Activated CD4-positive, alpha-beta T cell treated with anti-CD3 and anti-CD28 coated beads, Interleukin-2, amount 10 ng/mL, durations not matched to agents 7 days and 5 days (primary cell): ENCODE measurements around the gene EID1. TPM values are rescaled to one million over a fixed set of nuclear protein-coding genes. Genes with fewer than 3 reads are reported as not detected.

Experiments used
- CTCF ChIA-PET: fragments of 350-600 bp; sonication (Branson Sonifier 250); formaldehyde crosslinking; loops from one replicate; lab custom pipeline; 2021; ENCODE audit warnings: antibody characterized with exemption; lab: Charles Lee
- POLR2A ChIA-PET: fragments of 350-600 bp; sonication (Branson Sonifier 250); formaldehyde crosslinking; loops from one replicate; lab custom pipeline; 2021; ENCODE audit warnings: antibody characterized with exemption; lab: Charles Lee
- DNase-seq: peaks from one replicate; pipeline ENCODE4 v3.0.0-alpha.2; 2020
- H3K27ac Mint-ChIP-seq: one replicate; pipeline ENCODE4 v1.8.0; 2021; ENCODE audit warnings: mild to moderate bottlenecking, moderate library complexity, mixed read lengths
- H3K27me3 Mint-ChIP-seq: one replicate; pipeline ENCODE4 v1.8.0; 2021; ENCODE audit warnings: mixed read lengths
- H3K36me3 Mint-ChIP-seq: one replicate; pipeline ENCODE4 v1.8.0; 2021; ENCODE audit warnings: low read depth, mixed read lengths
- H3K4me1 Mint-ChIP-seq: one replicate; pipeline ENCODE4 v1.8.0; 2021; ENCODE audit warnings: mixed read lengths
- H3K4me3 Mint-ChIP-seq: one replicate; pipeline ENCODE4 v1.8.0; 2021; ENCODE audit warnings: mild to moderate bottlenecking, moderate library complexity, mixed read lengths
- H3K9me3 Mint-ChIP-seq: one replicate; pipeline ENCODE4 v1.8.0; 2021; ENCODE audit warnings: mixed read lengths
- total RNA-seq, 2 experiments: library from RNA; stranded (reverse); gene quantifications; one replicate each; pipeline ENCODE4 v1.2.3, GENCODE V29; 2021

Gene EID1
- total RNA-seq, 2 experiments from 2014 or later = 83.8 to 84.0 TPM

DNA sequence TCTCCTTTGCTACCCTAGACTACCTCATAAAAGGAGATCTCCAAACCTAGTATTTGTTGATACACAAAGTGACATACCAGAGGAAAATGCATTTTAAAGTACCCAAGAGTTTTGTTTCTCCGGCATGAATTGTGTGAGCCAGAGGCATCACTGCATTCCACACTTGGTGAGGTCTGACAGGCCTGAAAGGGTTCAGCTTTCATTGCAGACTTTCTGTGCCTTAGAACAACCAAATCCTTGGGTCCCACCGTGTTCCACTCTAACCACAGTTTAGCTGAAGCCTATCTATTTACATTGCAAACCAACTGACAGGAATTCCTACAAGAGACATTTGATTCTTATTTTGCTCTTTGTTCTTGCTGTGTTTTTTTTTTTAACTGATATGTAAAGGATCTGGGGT is 21.0 kb upstream of the EID1 start:
- Mint-ChIP-seq H3K27me3 (peaks cover 32% of the 10 kb centered on the region), H3K4me3 (no peak overlapping the region), H3K9me3 (no peaks in the 10 kb centered on the region), H3K36me3 (no peaks in the 10 kb centered on the region), H3K4me1 (peaks cover 9% of the 10 kb centered on the region), H3K27ac (no peak overlapping the region)
- ChIA-PET POLR2A (no interaction called here), CTCF (no interaction called here)
- DNase-seq = no peak

DNA sequence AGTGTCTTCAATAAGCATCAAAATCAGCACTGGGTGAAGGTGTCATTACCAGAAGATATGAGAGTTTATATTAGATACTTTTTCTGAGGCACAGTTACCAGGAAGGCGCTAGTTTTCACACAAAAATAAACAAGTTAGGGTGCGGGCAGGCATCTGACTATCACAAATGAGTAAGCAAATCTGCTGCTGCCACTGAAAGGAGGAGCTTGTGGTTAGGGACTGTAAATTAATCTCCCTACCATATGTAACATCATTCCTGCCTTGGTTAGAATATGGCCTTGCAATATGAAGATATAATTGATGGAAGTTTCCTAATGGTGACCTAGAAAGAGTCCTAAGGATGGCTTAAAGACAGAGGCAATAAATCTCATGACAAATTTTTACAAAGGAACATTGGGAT is 19.5 kb upstream of the EID1 start:
- Mint-ChIP-seq H3K36me3 (no peaks in the 10 kb centered on the region), H3K27me3 (peaks cover 27% of the 10 kb centered on the region), H3K9me3 (no peaks in the 10 kb centered on the region), H3K4me1 (peaks cover 14% of the 10 kb centered on the region), H3K4me3 (no peak overlapping the region), H3K27ac (no peak overlapping the region)
- CTCF ChIA-PET = interaction anchor here (1.1 to 1.2 kb wide), 2 partner anchors 117 to 283 kb away, joined by 3 to 4 read pairs; no protein-coding TSS in a partner anchor
- POLR2A ChIA-PET = no interaction called here
- DNase-seq = no peak

DNA sequence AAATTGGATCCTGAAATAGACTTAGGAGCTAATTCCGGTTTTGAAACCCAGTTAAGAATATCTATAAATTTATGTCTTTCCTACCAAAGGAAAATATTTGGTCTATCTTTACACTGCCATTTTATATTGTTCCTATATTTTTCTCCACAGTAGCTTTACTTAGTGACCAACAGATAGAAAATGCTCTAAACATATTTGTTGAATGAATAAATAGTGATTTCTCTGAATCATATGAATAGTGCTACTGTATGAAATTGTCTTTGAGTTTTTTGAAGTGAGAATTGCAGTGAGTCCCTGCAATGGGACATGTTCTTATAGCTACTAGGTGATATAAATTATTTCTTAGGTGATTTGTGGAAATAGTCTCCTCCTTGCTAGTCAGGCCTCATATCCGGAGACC is 18.5 kb upstream of the EID1 start:
- peaks cover 21% of the 10 kb centered on the region for H3K27me3 Mint-ChIP-seq
- H3K9me3 Mint-ChIP-seq = no peaks in the 10 kb centered on the region
- CTCF ChIA-PET = interaction anchor here (1.1 to 1.2 kb wide), 4 partner anchors 26 to 116 kb away, joined by 3 to 4 read pairs (median 3); partner anchors contain the start of gene SHC4
- POLR2A ChIA-PET = no interaction called here
- H3K4me1 Mint-ChIP-seq = peaks cover 14% of the 10 kb centered on the region
- no peak for DNase-seq
- no peaks in the 10 kb centered on the region for H3K36me3 Mint-ChIP-seq
- no peak overlapping the region for H3K27ac Mint-ChIP-seq
- H3K4me3 Mint-ChIP-seq = no peak overlapping the region

- H3K4me1 Mint-ChIP-seq = peaks cover 14% of the 10 kb centered on the region
- H3K27me3 Mint-ChIP-seq = peaks cover 11% of the 10 kb centered on the region
- POLR2A ChIA-PET = interaction anchor here (1.1 kb wide), 1 partner anchor 114 kb away, joined by 3 read pairs; no protein-coding TSS in a partner anchor
These were observed 16.0 kb upstream of the EID1 start for GRCh38 chr15:48861813-48862431.

GRCh38 chr15:48862705-48863104 is 15.2 kb upstream of the EID1 start:
- no peaks in the 10 kb centered on the region for H3K9me3 Mint-ChIP-seq
- H3K27me3 Mint-ChIP-seq = peaks cover 12% of the 10 kb centered on the region
- H3K4me1 Mint-ChIP-seq = peaks cover 14% of the 10 kb centered on the region
- H3K36me3 Mint-ChIP-seq = no peaks in the 10 kb centered on the region
- no peak overlapping the region for H3K4me3 Mint-ChIP-seq
- ChIA-PET POLR2A (no interaction called here), CTCF (interaction anchor here (0.5 to 2.5 kb wide), 8 partner anchors 8 to 1323 kb away, joined by 4 to 11 read pairs (median 5); partner anchors contain the start of gene SECISBP2L)
- DNase-seq = no peak
- no peak overlapping the region for H3K27ac Mint-ChIP-seq

More at GRCh38 chr15:48861813-48862431, 16.0 kb upstream of the EID1 start:
- CTCF ChIA-PET = interaction anchor here (0.6 to 2.7 kb wide), 22 partner anchors 9 to 1456 kb away, joined by 3 to 27 read pairs (median 4); partner anchors contain the start of genes COPS2, EID1 and SECISBP2L
- no peaks in the 10 kb centered on the region for H3K36me3 Mint-ChIP-seq
- H3K27ac Mint-ChIP-seq = no peak overlapping the region
- H3K9me3 Mint-ChIP-seq = no peaks in the 10 kb centered on the region
- H3K4me3 Mint-ChIP-seq = no peak overlapping the region
- peak; percentile 74 for DNase-seq

DNA sequence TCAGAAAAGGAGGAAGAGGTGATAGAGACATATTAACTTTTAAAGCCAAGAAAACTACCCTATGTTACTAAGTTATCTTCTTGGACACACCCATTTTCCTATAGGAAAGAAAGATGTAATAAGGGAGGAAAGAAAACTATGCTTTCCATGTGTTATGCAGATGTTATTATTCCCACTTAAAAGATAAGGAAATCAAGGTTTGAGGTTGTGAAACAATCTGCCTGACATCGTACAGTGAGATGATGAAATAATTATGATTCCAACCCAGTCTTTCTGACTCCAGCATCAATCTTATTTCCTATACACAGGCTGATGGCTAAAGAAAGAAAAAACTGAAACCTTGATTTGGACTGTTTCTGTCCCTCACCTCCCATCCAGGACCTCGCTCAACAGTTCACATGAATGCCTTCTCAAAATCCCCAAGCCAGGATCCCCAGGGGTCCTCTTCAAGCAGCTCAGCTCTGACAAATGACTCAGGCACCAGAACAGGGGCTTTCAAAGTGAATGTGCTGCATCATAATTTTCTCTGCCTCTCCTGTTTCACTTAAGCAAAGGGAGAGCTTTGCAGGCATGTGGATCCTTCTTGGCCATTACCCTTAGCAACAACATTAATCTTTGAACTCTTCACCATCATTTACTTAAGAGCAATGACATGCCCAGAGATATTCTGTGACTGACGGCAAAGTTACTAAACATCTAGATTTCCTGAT is 12.4 kb upstream of the EID1 start:
- ChIA-PET POLR2A (no interaction called here), CTCF (interaction anchor here (0.8 kb wide), 1 partner anchor 110 kb away, joined by 3 read pairs; no protein-coding TSS in a partner anchor)
- no peaks in the 10 kb centered on the region for H3K9me3 Mint-ChIP-seq
- no peak for DNase-seq
- no peak overlapping the region for H3K27ac Mint-ChIP-seq
- H3K27me3 Mint-ChIP-seq = peaks cover 10% of the 10 kb centered on the region
- H3K4me3 Mint-ChIP-seq = no peak overlapping the region
- H3K36me3 Mint-ChIP-seq = no peaks in the 10 kb centered on the region
- H3K4me1 Mint-ChIP-seq = peaks cover 7% of the 10 kb centered on the region

- no peaks in the 10 kb centered on the region for H3K36me3 Mint-ChIP-seq
These were observed 11.8 kb upstream of the EID1 start for GRCh38 chr15:48866141-48866563.

DNA sequence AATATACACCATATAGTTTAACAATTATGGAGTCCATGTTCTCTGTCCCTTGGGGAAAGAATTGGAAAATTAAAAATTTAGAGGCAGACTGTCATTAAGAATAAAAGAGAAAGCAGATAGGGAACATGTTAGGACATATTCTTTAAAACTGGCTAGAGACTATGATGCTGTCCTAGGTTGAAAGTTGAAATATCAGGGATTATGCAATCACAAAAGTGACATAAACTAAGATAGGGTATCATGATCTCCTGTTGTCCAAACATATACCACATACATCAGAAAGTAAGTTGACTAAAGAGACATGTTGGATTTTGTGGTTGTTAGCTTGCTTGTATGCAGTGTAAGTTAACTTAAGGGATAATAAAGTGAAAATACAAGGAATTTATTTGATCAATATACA is 9.9 kb upstream of the EID1 start:
- DNase-seq = no peak
- Mint-ChIP-seq H3K9me3 (no peaks in the 10 kb centered on the region), H3K27ac (no peak overlapping the region), H3K4me3 (no peak overlapping the region), H3K27me3 (peaks cover 28% of the 10 kb centered on the region), H3K4me1 (no peaks in the 10 kb centered on the region), H3K36me3 (no peaks in the 10 kb centered on the region)
- ChIA-PET POLR2A (no interaction called here), CTCF (no interaction called here)

More at GRCh38 chr15:48866141-48866563, 11.8 kb upstream of the EID1 start:
- Mint-ChIP-seq H3K27ac (no peak overlapping the region), H3K27me3 (peaks cover 12% of the 10 kb centered on the region), H3K9me3 (no peaks in the 10 kb centered on the region), H3K4me1 (peaks cover 7% of the 10 kb centered on the region), H3K4me3 (no peak overlapping the region)
- no peak for DNase-seq
- POLR2A ChIA-PET = no interaction called here
- CTCF ChIA-PET = no interaction called here

- ChIA-PET CTCF (no interaction called here), POLR2A (no interaction called here)
- H3K4me3 Mint-ChIP-seq = no peak overlapping the region
- H3K36me3 Mint-ChIP-seq = no peaks in the 10 kb centered on the region
- H3K9me3 Mint-ChIP-seq = no peaks in the 10 kb centered on the region
- peaks cover 33% of the 10 kb centered on the region for H3K27me3 Mint-ChIP-seq
- H3K27ac Mint-ChIP-seq = no peak overlapping the region
- DNase-seq = no peak
- no peaks in the 10 kb centered on the region for H3K4me1 Mint-ChIP-seq
These were observed 9.4 kb upstream of the EID1 start for GRCh38 chr15:48868536-48868935.

GRCh38 chr15:48869966-48870365 is 8.0 kb upstream of the EID1 start:
- no peak for DNase-seq
- Mint-ChIP-seq H3K27me3 (peaks cover 46% of the 10 kb centered on the region), H3K9me3 (no peaks in the 10 kb centered on the region), H3K4me1 (no peaks in the 10 kb centered on the region), H3K27ac (no peak overlapping the region), H3K4me3 (no peak overlapping the region), H3K36me3 (no peaks in the 10 kb centered on the region)
- POLR2A ChIA-PET = no interaction called here
- CTCF ChIA-PET = interaction anchor here (0.9 to 2.2 kb wide), 3 partner anchors 8 to 179 kb away, joined by 3 to 7 read pairs (median 4); no protein-coding TSS in a partner anchor

GRCh38 chr15:48871542-48871941 is 6.4 kb upstream of the EID1 start:
- POLR2A ChIA-PET = no interaction called here
- no peaks in the 10 kb centered on the region for H3K36me3 Mint-ChIP-seq
- CTCF ChIA-PET = interaction anchor here (1.1 to 2.2 kb wide), 3 partner anchors 10 to 100 kb away, joined by 3 to 7 read pairs (median 4); no protein-coding TSS in a partner anchor
- H3K27me3 Mint-ChIP-seq = peaks cover 46% of the 10 kb centered on the region
- no peak overlapping the region for H3K4me3 Mint-ChIP-seq
- H3K4me1 Mint-ChIP-seq = peaks cover 2% of the 10 kb centered on the region
- no peaks in the 10 kb centered on the region for H3K9me3 Mint-ChIP-seq
- no peak for DNase-seq
- H3K27ac Mint-ChIP-seq = no peak overlapping the region

- Mint-ChIP-seq H3K27ac (no peak overlapping the region), H3K9me3 (no peaks in the 10 kb centered on the region), H3K4me3 (no peak overlapping the region), H3K36me3 (no peaks in the 10 kb centered on the region), H3K27me3 (peaks cover 46% of the 10 kb centered on the region), H3K4me1 (peaks cover 9% of the 10 kb centered on the region)
- ChIA-PET POLR2A (no interaction called here), CTCF (interaction anchor here (3.2 kb wide), 1 partner anchor 10 kb away, joined by 11 read pairs; no protein-coding TSS in a partner anchor)
- DNase-seq = no peak
These were observed 5.3 kb upstream of the EID1 start for GRCh38 chr15:48872632-48873031.
